ENCODE results near the gene ADAM33. TPM values are rescaled to one million over a fixed set of nuclear protein-coding genes. Genes with fewer than 3 reads are reported as not detected.

The ADAM33 gene, protein sequence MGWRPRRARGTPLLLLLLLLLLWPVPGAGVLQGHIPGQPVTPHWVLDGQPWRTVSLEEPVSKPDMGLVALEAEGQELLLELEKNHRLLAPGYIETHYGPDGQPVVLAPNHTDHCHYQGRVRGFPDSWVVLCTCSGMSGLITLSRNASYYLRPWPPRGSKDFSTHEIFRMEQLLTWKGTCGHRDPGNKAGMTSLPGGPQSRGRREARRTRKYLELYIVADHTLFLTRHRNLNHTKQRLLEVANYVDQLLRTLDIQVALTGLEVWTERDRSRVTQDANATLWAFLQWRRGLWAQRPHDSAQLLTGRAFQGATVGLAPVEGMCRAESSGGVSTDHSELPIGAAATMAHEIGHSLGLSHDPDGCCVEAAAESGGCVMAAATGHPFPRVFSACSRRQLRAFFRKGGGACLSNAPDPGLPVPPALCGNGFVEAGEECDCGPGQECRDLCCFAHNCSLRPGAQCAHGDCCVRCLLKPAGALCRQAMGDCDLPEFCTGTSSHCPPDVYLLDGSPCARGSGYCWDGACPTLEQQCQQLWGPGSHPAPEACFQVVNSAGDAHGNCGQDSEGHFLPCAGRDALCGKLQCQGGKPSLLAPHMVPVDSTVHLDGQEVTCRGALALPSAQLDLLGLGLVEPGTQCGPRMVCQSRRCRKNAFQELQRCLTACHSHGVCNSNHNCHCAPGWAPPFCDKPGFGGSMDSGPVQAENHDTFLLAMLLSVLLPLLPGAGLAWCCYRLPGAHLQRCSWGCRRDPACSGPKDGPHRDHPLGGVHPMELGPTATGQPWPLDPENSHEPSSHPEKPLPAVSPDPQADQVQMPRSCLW
- 15.5 TPM for polyA plus RNA-seq
- long read RNA-seq, donor 1, result 0 reads
- long read RNA-seq, donor 2, partial matches to known transcripts, result 0 of 2 reads
- long read RNA-seq, donor 2, other reads (novel, unspliced or antisense), result 0 of 2 reads
- long read RNA-seq, donor 3, result 0 reads
- long read RNA-seq, donor 4, result 0 reads
- long read RNA-seq, donor 5, result 0 reads
- long read RNA-seq, donor 6, partial matches to known transcripts, result 0 of 1 reads
- long read RNA-seq, donor 6, other reads (novel, unspliced or antisense), result 0 of 1 reads
- long read RNA-seq, donor 7, result 0 reads
- long read RNA-seq, donor 8, partial matches to known transcripts, result 0 of 1 reads
- long read RNA-seq, donor 8, other reads (novel, unspliced or antisense), result 0 of 1 reads
- long read RNA-seq, donor 9, partial matches to known transcripts, result 0 of 2 reads
- long read RNA-seq, donor 9, other reads (novel, unspliced or antisense), result 0 of 2 reads
- long read RNA-seq, donor 10, result 0 reads
- long read RNA-seq, donor 11, result 0 reads

DNA sequence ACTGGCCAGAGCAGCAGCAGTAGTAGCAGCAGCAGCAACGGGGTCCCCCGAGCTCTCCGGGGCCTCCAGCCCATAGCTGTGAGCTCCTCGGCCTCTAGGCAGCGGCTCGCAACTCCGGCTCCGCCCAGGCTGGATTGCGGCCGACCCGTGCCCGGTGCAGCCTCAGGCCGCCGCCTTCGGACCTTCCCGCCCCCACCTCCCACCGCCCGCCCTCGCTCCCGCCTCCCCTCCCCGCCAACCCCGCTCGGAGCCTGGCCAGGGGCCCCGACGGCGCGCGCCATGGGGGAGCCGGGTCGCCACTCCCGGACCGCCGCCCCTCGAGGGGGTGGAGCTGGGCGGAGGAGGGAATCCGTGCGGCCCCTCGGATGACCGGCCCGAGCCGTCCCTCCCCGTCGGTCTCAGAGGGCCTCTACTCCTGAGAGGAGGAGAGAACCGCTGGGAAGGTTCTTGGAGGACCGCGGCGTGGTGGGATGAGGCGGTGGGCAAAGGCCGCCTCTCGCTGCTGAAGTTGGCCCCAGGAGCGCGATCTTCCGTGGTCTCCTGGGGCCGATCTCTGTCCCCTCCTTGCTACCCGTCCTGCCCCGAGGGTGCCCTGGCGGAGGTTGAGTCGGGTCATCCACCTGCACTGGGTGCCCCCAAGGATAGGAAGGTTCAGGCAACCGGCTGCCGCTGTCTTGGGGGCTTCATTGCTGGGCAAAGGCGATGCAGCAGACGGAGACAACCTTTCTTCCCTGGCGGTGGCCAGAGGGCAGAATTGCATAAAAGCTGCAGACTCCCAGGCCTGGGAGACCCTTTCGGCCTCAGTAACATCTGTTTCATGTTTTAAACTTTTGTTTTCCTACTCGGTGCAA lies at the start of gene ADAM33:
Gene ADAM33, minus strand, starts transcription at position 80 of the 851 bp plus-strand sequence. Its CDS starts 6 bp downstream, at position 74.
- H3K27me3 ChIP-seq (ENCODE audit: control insufficient read depth, insufficient read depth, low read length), result peaks cover 64% of the 10 kb centered on the region
- H3K27ac ChIP-seq (ENCODE audit: low read length), result no peak within 1 kb of the TSS
- no peak for DNase-seq
- H3K36me3 ChIP-seq (ENCODE audit: control insufficient read depth, insufficient read depth, low read length), result no peaks in the 10 kb centered on the region
- peaks cover 3% of the 10 kb centered on the region for H3K9me3 ChIP-seq (ENCODE audit: control insufficient read depth, low read depth, low read length)
- peak within 1 kb of the TSS; percentile 45 for H3K4me3 ChIP-seq (ENCODE audit: low read length)
- WGBS (ENCODE audit: insufficient coverage, low lambda C conversion rate), result no CpG with 5 or more reads among the region's 65 CpGs
- H3K4me1 ChIP-seq (ENCODE audit: control insufficient read depth, insufficient read depth, low read length), result peaks cover 10% of the 10 kb centered on the region

DNA sequence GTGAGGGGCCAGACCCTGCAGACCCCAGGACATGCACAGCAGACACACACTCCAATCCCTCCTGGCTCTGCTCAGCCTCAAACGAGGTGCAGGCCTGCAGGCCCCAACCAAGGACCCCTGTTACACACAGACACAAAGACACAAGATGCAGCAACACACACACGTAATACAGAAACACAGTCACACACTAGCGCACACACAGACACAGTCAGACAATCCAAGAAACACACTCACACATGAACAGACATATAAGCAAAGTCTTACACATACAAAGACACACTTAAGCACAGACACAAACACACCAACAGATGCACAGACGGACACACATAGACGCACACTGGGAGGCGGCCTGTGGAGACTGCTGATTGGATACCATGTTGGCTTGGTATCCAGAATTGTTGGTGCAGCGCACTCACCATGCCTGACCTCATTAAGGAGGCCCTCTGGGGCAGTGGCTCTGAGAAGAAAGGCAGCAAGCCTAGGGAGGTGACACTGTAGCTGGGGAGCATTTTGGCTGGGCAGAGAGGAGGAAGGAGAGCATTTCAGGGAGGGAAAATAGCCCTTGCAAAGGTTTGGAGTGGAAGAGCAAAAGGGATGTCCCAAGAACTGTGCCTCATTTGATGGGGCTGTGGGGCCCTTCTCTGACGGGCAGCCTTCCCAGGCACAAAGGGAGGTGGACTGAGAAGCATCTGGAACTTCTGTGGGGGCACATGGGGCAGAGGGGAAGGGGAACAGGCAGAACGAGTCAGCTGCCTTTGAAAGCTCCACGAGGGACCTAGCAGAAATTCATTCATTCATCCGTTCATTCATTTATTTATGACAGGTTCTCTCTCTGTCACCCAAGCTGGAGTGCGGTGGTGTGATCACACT lies 49.2 kb upstream of the ADAM33 start:
- H3K27me3 ChIP-seq (ENCODE audit: control insufficient read depth, insufficient read depth, low read length), result peaks cover 38% of the 10 kb centered on the region
- WGBS (ENCODE audit: insufficient coverage, low lambda C conversion rate), result no CpG with 5 or more reads among the region's 12 CpGs
- no peaks in the 10 kb centered on the region for H3K36me3 ChIP-seq (ENCODE audit: control insufficient read depth, insufficient read depth, low read length)

DNA sequence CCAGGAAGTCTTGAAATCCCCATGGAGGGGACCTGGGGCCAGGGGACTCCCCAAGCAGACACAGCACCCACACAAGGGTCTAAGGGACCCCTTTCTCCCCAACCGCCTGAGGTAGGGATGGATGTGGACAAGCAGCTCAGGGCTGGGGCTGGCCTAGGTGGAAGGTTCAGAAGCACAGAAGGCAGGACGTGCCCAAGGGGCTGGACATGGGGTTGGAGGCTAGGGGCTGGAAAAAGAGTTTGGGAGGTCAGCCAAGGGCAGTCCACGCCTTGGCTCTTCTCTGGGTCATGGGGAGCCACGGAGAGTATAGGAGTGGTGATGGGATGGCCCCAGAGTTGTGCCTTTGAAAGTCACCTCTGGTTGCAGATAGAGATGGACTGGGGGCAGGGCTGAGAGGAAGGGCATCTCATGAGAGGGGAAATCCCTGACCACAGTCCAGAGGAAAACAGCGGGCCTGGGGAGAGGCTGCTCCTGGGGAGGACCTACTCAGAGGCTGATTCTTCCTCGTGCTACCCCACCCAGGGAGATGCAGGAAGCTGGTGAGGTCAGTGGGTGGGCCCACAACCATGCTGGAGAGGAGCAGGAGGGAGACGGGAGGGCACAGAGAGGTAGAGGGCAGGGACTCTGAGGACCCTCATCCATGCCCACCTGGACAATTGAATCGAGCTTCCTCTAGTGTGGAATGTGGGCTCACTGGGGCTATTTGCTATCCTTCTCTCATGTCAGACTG lies 48.2 kb upstream of the ADAM33 start:
- DNase-seq, result no peak
- no peak overlapping the region for H3K27ac ChIP-seq (ENCODE audit: low read length)
- H3K27me3 ChIP-seq (ENCODE audit: control insufficient read depth, insufficient read depth, low read length), result peaks cover 38% of the 10 kb centered on the region
- no peak overlapping the region for H3K4me3 ChIP-seq (ENCODE audit: low read length)
- no peaks in the 10 kb centered on the region for H3K4me1 ChIP-seq (ENCODE audit: control insufficient read depth, insufficient read depth, low read length)
- no CpG with 5 or more reads among the region's 8 CpGs for WGBS (ENCODE audit: insufficient coverage, low lambda C conversion rate)
- H3K9me3 ChIP-seq (ENCODE audit: control insufficient read depth, low read depth, low read length), result no peaks in the 10 kb centered on the region
- no peaks in the 10 kb centered on the region for H3K36me3 ChIP-seq (ENCODE audit: control insufficient read depth, insufficient read depth, low read length)

More for the DNA sequence above, 49.2 kb upstream of the ADAM33 start:
- Histone ChIP-seq H3K9me3 (ENCODE audit: control insufficient read depth, low read depth, low read length) (no peaks in the 10 kb centered on the region), H3K27ac (ENCODE audit: low read length) (no peak overlapping the region), H3K4me1 (ENCODE audit: control insufficient read depth, insufficient read depth, low read length) (no peaks in the 10 kb centered on the region), H3K4me3 (ENCODE audit: low read length) (no peak overlapping the region)
- no peak for DNase-seq

DNA sequence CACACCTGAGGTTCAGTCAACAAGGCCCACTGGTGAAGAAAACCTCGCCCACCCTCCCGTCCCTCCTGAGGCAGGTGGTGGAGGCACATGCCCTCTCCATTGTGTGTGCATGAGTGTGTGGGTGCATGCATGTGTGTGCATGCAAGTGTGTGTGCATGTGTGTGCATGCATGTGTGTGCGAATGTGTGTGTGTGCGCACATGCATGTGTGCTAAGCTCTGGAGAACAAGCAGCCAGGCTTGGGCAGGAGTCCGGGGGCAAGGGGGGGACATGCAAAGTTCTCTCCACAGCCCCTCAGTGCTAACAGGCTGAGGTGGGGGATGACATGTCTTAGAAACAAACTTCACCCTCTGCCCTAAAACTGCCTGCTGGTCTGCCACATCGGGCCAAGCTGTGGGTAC lies 47.6 kb upstream of the ADAM33 start:
- no peak for DNase-seq
- Histone ChIP-seq H3K36me3 (ENCODE audit: control insufficient read depth, insufficient read depth, low read length) (no peaks in the 10 kb centered on the region), H3K9me3 (ENCODE audit: control insufficient read depth, low read depth, low read length) (no peaks in the 10 kb centered on the region), H3K27ac (ENCODE audit: low read length) (no peak overlapping the region), H3K27me3 (ENCODE audit: control insufficient read depth, insufficient read depth, low read length) (peaks cover 38% of the 10 kb centered on the region), H3K4me1 (ENCODE audit: control insufficient read depth, insufficient read depth, low read length) (no peaks in the 10 kb centered on the region), H3K4me3 (ENCODE audit: low read length) (no peak overlapping the region)
- WGBS (ENCODE audit: insufficient coverage, low lambda C conversion rate), result no CpG with 5 or more reads among the region's 6 CpGs

DNA sequence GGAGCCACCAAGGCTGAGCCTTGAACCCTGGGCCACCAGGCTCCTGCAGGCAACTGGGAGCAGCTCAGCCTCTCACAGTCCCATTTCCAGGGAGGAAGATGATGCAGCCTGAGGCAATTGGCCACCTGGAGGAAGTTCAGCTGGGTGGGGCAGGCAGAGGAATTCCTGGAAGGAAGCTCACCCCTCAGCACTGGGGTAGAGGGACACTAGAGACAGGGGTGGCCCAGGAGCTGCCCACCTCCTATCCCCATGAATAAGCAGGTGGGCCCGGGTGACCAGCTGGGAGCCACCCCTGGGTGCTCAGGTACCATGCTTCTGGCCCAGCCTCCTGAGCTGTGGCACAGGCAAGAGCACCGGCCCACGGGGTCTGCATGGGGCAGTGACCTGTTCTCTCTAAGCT lies 47.1 kb upstream of the ADAM33 start:
- Histone ChIP-seq H3K9me3 (ENCODE audit: control insufficient read depth, low read depth, low read length) (no peaks in the 10 kb centered on the region), H3K4me1 (ENCODE audit: control insufficient read depth, insufficient read depth, low read length) (no peaks in the 10 kb centered on the region), H3K27ac (ENCODE audit: low read length) (no peak overlapping the region), H3K27me3 (ENCODE audit: control insufficient read depth, insufficient read depth, low read length) (peaks cover 38% of the 10 kb centered on the region), H3K4me3 (ENCODE audit: low read length) (no peak overlapping the region), H3K36me3 (ENCODE audit: control insufficient read depth, insufficient read depth, low read length) (no peaks in the 10 kb centered on the region)
- WGBS (ENCODE audit: insufficient coverage, low lambda C conversion rate), result no CpG with 5 or more reads among the region's 3 CpGs
- no peak for DNase-seq

DNA sequence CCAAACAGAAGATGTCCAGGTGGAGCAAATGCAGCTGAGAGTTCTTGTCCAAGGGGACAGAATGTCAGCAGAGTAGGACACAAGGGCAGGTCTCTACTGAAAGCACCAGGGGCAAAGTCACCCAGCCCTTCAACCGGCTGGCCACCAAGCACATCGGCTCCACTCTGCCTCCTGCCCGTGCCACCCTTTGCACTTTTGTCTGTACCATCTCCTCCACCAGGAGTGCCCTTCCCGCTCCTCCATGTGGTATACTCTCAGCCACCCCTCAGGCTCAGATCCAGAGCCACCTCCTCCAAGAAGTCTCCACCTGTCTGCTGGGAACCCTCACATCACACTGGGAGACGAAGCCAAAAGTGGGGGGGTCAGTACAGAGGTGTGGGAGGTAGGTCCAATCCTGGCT lies 46.5 kb upstream of the ADAM33 start:
- DNase-seq, result no peak
- Histone ChIP-seq H3K9me3 (ENCODE audit: control insufficient read depth, low read depth, low read length) (no peaks in the 10 kb centered on the region), H3K27me3 (ENCODE audit: control insufficient read depth, insufficient read depth, low read length) (peaks cover 36% of the 10 kb centered on the region), H3K27ac (ENCODE audit: low read length) (no peak overlapping the region), H3K4me3 (ENCODE audit: low read length) (no peak overlapping the region), H3K4me1 (ENCODE audit: control insufficient read depth, insufficient read depth, low read length) (no peaks in the 10 kb centered on the region), H3K36me3 (ENCODE audit: control insufficient read depth, insufficient read depth, low read length) (no peaks in the 10 kb centered on the region)
- no CpG with 5 or more reads among the region's 5 CpGs for WGBS (ENCODE audit: insufficient coverage, low lambda C conversion rate)

DNA sequence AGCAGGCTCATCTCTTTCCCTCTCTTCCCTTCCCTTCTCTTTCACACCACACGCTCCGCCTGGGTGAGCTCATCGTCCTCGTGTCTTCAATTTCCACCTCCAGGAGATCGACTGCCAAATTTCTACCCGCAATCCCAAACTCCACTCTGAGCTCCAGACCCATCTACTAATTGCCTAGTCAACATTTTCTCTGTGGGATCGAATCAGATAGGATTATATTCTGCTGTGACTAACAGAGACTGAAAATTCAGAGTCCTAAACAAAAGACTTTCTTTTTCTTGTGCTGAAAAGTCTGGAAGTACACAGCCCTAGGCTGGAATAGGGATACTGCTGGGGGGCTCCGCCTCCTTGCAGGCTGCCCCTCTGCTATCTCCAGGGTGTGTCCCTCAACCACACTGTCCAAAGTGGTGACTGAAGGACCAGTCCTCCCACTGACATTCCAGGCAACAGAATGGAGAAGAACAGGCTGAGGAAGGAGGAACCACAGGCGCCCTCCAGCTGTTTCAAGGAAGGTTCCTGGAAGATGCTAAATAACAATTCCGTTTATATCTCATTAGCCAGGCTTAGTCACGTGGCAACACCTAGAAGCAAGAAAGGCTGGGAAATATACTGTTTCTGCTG lies 45.7 kb upstream of the ADAM33 start:
- Histone ChIP-seq H3K9me3 (ENCODE audit: control insufficient read depth, low read depth, low read length) (no peaks in the 10 kb centered on the region), H3K27me3 (ENCODE audit: control insufficient read depth, insufficient read depth, low read length) (peaks cover 29% of the 10 kb centered on the region), H3K27ac (ENCODE audit: low read length) (peak overlapping the region; percentile 23), H3K4me3 (ENCODE audit: low read length) (no peak overlapping the region), H3K36me3 (ENCODE audit: control insufficient read depth, insufficient read depth, low read length) (no peaks in the 10 kb centered on the region), H3K4me1 (ENCODE audit: control insufficient read depth, insufficient read depth, low read length) (no peaks in the 10 kb centered on the region)
- DNase-seq, result no peak
- WGBS (ENCODE audit: insufficient coverage, low lambda C conversion rate), result 53% methylated on average over 6 of the region's 11 CpGs

DNA sequence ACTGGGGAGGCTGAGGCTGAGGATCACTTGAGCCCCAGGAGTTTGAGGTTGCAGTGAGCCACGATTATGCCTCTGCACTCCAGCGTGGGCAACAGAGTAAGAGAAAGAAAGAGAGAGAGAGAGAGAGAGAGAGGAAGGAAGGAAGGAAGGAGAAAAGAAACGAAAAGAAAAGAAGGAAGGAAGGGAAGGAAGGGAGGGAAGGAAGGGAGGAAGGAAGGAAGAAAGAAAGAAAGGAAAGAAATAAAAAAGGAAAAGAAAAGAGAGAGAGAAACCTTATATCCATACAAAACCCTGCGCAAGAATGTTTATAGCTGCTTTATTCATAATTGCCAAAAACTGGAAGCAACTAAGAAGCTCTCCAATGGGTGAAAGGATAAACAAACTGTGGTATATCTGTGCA lies 42.5 kb upstream of the ADAM33 start:
- H3K9me3 ChIP-seq (ENCODE audit: control insufficient read depth, low read depth, low read length), result no peaks in the 10 kb centered on the region
- DNase-seq, result no peak
- no peaks in the 10 kb centered on the region for H3K36me3 ChIP-seq (ENCODE audit: control insufficient read depth, insufficient read depth, low read length)
- no peaks in the 10 kb centered on the region for H3K4me1 ChIP-seq (ENCODE audit: control insufficient read depth, insufficient read depth, low read length)
- no peak overlapping the region for H3K4me3 ChIP-seq (ENCODE audit: low read length)
- no peak overlapping the region for H3K27ac ChIP-seq (ENCODE audit: low read length)
- peaks cover 13% of the 10 kb centered on the region for H3K27me3 ChIP-seq (ENCODE audit: control insufficient read depth, insufficient read depth, low read length)
- WGBS (ENCODE audit: insufficient coverage, low lambda C conversion rate), result 78% methylated on average over 4 of the region's 4 CpGs
